ENCODE measurements around the gene PINK1. TPM values are rescaled to one million over a fixed set of nuclear protein-coding genes. Genes with fewer than 3 reads are reported as not detected.

Gene PINK1
- total RNA-seq, 5 donors from 2014 or later (not counting 1 experiment from before 2014, with no cell fraction given), result 11.8 to 30.1 (median 26.8) TPM

- Histone ChIP-seq H3K9me3 (no peaks in the 10 kb centered on the region), H3K4me3 (ENCODE audit: control insufficient read depth in 1 of 2, extremely low read depth in 1 of 2, low read length in 1 of 2) (peak overlapping the region; percentile 84 to 87), H3K27me3 (replicated peaks in 1 of 2; ENCODE audit: control insufficient read depth in 2 of 2, extremely low read depth in 1 of 2, insufficient read depth in 2 of 2, low read length in 1 of 2) (no peaks in the 10 kb centered on the region), H3K27ac (ENCODE audit: low read length) (peak overlapping the region; percentile 62), H3K36me3 (ENCODE audit: control insufficient read depth in 2 of 2, extremely low read depth in 1 of 2, insufficient read depth in 1 of 2, low read length in 1 of 2) (peaks cover 13 to 30% of the 10 kb centered on the region in 2 donors), H3K4me1 (ENCODE audit: control insufficient read depth in 1 of 2, extremely low read depth in 1 of 2, insufficient read depth in 2 of 2, low read length in 2 of 2) (peaks cover 10 to 31% of the 10 kb centered on the region in 2 experiments)
- no peak for DNase-seq
- H3K27ac Mint-ChIP-seq, result peak overlapping the region; percentile 98 to 100
- peaks cover 26% of the 10 kb centered on the region for H3K36me3 Mint-ChIP-seq
- WGBS (ENCODE audit: insufficient coverage), result 0% methylated on average over 1 of the region's 3 CpGs
- ATAC-seq (replicated peaks in 1 of 4), result no peak
- POLR2A ChIA-PET, result interaction anchor here (1.1 to 2.1 kb wide), 3 partner anchors 10 to 30 kb away, joined by 3 to 10 read pairs (median 3); no protein-coding TSS in a partner anchor
- H3K9me3 Mint-ChIP-seq, result no peaks in the 10 kb centered on the region
- CTCF ChIA-PET, result interaction anchor here (1.1 to 2.1 kb wide), 2 partner anchors 27 kb away, joined by 4 to 17 read pairs; partner anchors contain the start of gene PINK1 (in 2 of the 2)
- peak overlapping the region; percentile 81 to 100 (median 100) for H3K4me3 Mint-ChIP-seq
- H3K4me1 Mint-ChIP-seq, result peaks cover 56 to 67% (median 58%) of the 10 kb centered on the region in 3 donors
- no peaks in the 10 kb centered on the region for H3K27me3 Mint-ChIP-seq
Measured at GRCh38 chr1:20660363-20660762, 27.1 kb downstream of the PINK1 start.

- CTCF ChIA-PET, result interaction anchor here in 1 of 2 donors (1.0 to 2.1 kb wide), 5 partner anchors 25 to 609 kb away, joined by 3 to 17 read pairs (median 3); partner anchors contain the start of genes KIF17 and PINK1
- Mint-ChIP-seq H3K27me3 (no peaks in the 10 kb centered on the region), H3K4me1 (peaks cover 56 to 67% (median 58%) of the 10 kb centered on the region in 3 donors), H3K9me3 (no peaks in the 10 kb centered on the region), H3K27ac (peak overlapping the region; percentile 98 to 100), H3K4me3 (peak overlapping the region; percentile 81 to 100 (median 100)), H3K36me3 (peaks cover 21% of the 10 kb centered on the region)
- Histone ChIP-seq H3K9me3 (no peaks in the 10 kb centered on the region), H3K4me3 (ENCODE audit: control insufficient read depth in 1 of 2, extremely low read depth in 1 of 2, low read length in 1 of 2) (peak overlapping the region; percentile 84 to 87), H3K4me1 (ENCODE audit: control insufficient read depth in 1 of 2, extremely low read depth in 1 of 2, insufficient read depth in 2 of 2, low read length in 2 of 2) (peaks cover 10 to 31% of the 10 kb centered on the region in 2 experiments), H3K27me3 (replicated peaks in 1 of 2; ENCODE audit: control insufficient read depth in 2 of 2, extremely low read depth in 1 of 2, insufficient read depth in 2 of 2, low read length in 1 of 2) (no peaks in the 10 kb centered on the region), H3K27ac (ENCODE audit: low read length) (peak overlapping the region; percentile 62), H3K36me3 (ENCODE audit: control insufficient read depth in 2 of 2, extremely low read depth in 1 of 2, insufficient read depth in 1 of 2, low read length in 1 of 2) (peaks cover 9 to 26% of the 10 kb centered on the region in 2 donors)
- POLR2A ChIA-PET, result interaction anchor here (1.1 to 2.1 kb wide), 3 partner anchors 11 to 31 kb away, joined by 3 to 10 read pairs (median 3); no protein-coding TSS in a partner anchor
- peak; percentile 2 to 4 (median 3) for ATAC-seq (replicated peaks in 1 of 4)
- WGBS (ENCODE audit: insufficient coverage), result 0% methylated on average over 1 of the region's 20 CpGs
- DNase-seq, result peak in 6 of 35 experiments; percentile 3 to 52 (median 8)
Measured at GRCh38 chr1:20660847-20661206, 27.6 kb downstream of the PINK1 start.

DNA sequence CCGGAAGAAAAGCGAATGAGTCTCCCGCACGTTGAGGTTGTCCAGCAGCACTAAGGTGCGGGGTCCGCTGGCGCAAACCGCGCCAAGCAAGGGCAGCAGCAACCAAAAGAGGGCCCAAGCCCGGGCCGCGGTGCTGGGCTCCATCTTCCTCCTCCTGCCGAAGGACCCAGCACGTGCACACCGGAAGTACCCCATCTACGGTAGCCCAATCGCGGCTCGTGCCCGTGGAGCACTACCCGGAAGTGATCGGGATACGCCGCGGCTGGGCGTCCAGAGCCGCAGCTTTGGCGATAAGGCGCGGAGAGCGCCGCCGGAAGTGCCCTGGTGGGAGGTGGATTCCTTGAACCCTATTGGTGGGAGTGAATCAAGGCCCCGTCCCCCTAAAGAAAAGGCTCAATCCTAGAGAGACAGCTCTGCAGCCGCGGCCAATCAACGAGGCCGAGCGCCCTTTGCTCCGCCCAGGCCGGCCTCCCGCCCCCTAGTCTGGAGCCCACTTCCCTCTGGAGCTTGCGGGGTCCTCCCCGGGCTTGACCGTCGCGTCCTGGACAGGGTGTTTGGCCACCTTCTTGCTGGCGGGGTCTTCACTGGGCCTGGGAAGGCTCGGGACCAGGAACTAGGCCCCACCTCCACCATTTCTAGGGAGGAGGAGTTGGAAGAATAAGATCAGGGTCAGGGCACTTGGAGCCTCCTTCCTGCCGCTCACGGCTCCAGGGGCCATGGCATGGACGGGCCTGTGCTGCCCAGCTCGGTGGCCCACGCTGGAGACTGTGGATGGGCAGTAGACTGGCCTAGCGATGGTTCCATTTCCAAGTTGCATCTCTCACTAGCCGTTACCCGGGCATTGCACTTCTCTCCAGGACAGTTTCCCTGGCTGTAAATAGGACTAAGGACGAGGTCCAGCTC is 28.2 kb downstream of the PINK1 start, which contains the start of gene DDOST:
Gene DDOST, minus strand, starts transcription at position 163 of the 903 bp plus-strand sequence. Its CDS starts 19 bp downstream, at position 144.
- Mint-ChIP-seq H3K4me3 (peak within 1 kb of the TSS; percentile 81 to 100 (median 100)), H3K9me3 (no peaks in the 10 kb centered on the region), H3K36me3 (peaks cover 17% of the 10 kb centered on the region), H3K4me1 (peaks cover 55 to 63% (median 57%) of the 10 kb centered on the region in 3 donors), H3K27ac (peak within 1 kb of the TSS; percentile 98 to 100), H3K27me3 (no peaks in the 10 kb centered on the region)
- WGBS (ENCODE audit: insufficient coverage), result 4% methylated on average over 45 of the region's 58 CpGs
- CTCF ChIA-PET, result interaction anchor here in 1 of 2 donors (1.0 to 2.1 kb wide), 5 partner anchors 25 to 609 kb away, joined by 3 to 17 read pairs (median 3); partner anchors contain the start of genes KIF17 and PINK1
- H3K4me1 ChIP-seq (ENCODE audit: control insufficient read depth in 1 of 2, extremely low read depth in 1 of 2, insufficient read depth in 2 of 2, low read length in 2 of 2), result peaks cover 10 to 31% of the 10 kb centered on the region in 2 experiments
- ATAC-seq (replicated peaks in 1 of 4) (peak; percentile 95 to 97 (median 96)), DNase-seq (peak; percentile 81 to 97 (median 94))
- no peaks in the 10 kb centered on the region for H3K27me3 ChIP-seq (replicated peaks in 1 of 2; ENCODE audit: control insufficient read depth in 2 of 2, extremely low read depth in 1 of 2, insufficient read depth in 2 of 2, low read length in 1 of 2)
- POLR2A ChIA-PET, result interaction anchor here (0.6 to 2.1 kb wide), 2 partner anchors 27 to 89 kb away, joined by 4 to 10 read pairs; no protein-coding TSS in a partner anchor
- H3K36me3 ChIP-seq (ENCODE audit: control insufficient read depth in 2 of 2, extremely low read depth in 1 of 2, insufficient read depth in 1 of 2, low read length in 1 of 2), result peaks cover 6 to 19% of the 10 kb centered on the region in 2 donors
- H3K27ac ChIP-seq (ENCODE audit: low read length), result peak within 1 kb of the TSS; percentile 62
- no peaks in the 10 kb centered on the region for H3K9me3 ChIP-seq
- peak within 1 kb of the TSS; percentile 84 to 87 for H3K4me3 ChIP-seq (ENCODE audit: control insufficient read depth in 1 of 2, extremely low read depth in 1 of 2, low read length in 1 of 2)

DNA sequence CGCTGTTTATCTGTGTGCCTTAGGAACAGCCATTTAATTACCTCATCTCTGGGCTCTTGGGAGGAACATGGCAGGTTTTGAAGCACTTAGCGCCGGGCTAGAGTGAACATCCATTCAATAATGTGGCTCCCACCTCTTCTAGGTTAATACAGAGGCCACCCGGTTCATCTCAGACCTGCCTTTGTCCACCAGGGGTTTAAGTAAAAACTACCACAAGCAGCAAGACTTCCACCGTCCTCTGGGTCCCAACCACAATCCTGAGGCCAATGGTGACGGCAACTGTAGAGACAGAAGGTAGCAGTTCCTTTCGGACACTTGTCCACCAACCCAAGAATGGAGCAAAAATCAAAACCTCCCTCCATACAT is 28.8 kb downstream of the PINK1 start:
- 67% methylated on average over 4 of the region's 7 CpGs for WGBS (ENCODE audit: insufficient coverage)
- H3K36me3 ChIP-seq (ENCODE audit: control insufficient read depth in 2 of 2, extremely low read depth in 1 of 2, insufficient read depth in 1 of 2, low read length in 1 of 2), result peaks cover 6 to 13% of the 10 kb centered on the region in 2 donors
- ATAC-seq (replicated peaks in 1 of 4) (no peak), DNase-seq (no peak)
- peaks cover 10 to 29% of the 10 kb centered on the region in 2 experiments for H3K4me1 ChIP-seq (ENCODE audit: control insufficient read depth in 1 of 2, extremely low read depth in 1 of 2, insufficient read depth in 2 of 2, low read length in 2 of 2)
- Mint-ChIP-seq H3K36me3 (peaks cover 10% of the 10 kb centered on the region), H3K27me3 (no peaks in the 10 kb centered on the region), H3K9me3 (no peaks in the 10 kb centered on the region), H3K4me3 (peak overlapping the region; percentile 81 to 100 (median 100)), H3K27ac (peak overlapping the region; percentile 98 to 100), H3K4me1 (peaks cover 49 to 61% (median 53%) of the 10 kb centered on the region in 3 donors)
- H3K4me3 ChIP-seq (ENCODE audit: control insufficient read depth in 1 of 2, extremely low read depth in 1 of 2, low read length in 1 of 2), result peak overlapping the region; percentile 84 to 87
- H3K9me3 ChIP-seq, result no peaks in the 10 kb centered on the region
- no peaks in the 10 kb centered on the region for H3K27me3 ChIP-seq (replicated peaks in 1 of 2; ENCODE audit: control insufficient read depth in 2 of 2, extremely low read depth in 1 of 2, insufficient read depth in 2 of 2, low read length in 1 of 2)
- POLR2A ChIA-PET, result interaction anchor here (0.6 to 2.1 kb wide), 2 partner anchors 28 to 89 kb away, joined by 4 to 10 read pairs; no protein-coding TSS in a partner anchor
- CTCF ChIA-PET, result interaction anchor here in 1 of 2 donors (1.0 to 2.1 kb wide), 4 partner anchors 26 to 608 kb away, joined by 3 to 17 read pairs (median 4); partner anchors contain the start of gene PINK1
- H3K27ac ChIP-seq (ENCODE audit: low read length), result peak overlapping the region; percentile 62

- Histone ChIP-seq H3K4me1 (ENCODE audit: control insufficient read depth in 1 of 2, extremely low read depth in 1 of 2, insufficient read depth in 2 of 2, low read length in 2 of 2) (peaks cover 10 to 21% of the 10 kb centered on the region in 2 experiments), H3K27ac (ENCODE audit: low read length) (no peak overlapping the region), H3K27me3 (replicated peaks in 1 of 2; ENCODE audit: control insufficient read depth in 2 of 2, extremely low read depth in 1 of 2, insufficient read depth in 2 of 2, low read length in 1 of 2) (no peaks in the 10 kb centered on the region), H3K36me3 (ENCODE audit: control insufficient read depth in 2 of 2, extremely low read depth in 1 of 2, insufficient read depth in 1 of 2, low read length in 1 of 2) (peaks cover 0 to 3% of the 10 kb centered on the region in 2 donors), H3K4me3 (ENCODE audit: control insufficient read depth in 1 of 2, extremely low read depth in 1 of 2, low read length in 1 of 2) (no peak overlapping the region), H3K9me3 (no peaks in the 10 kb centered on the region)
- WGBS (ENCODE audit: insufficient coverage), result no CpG with 5 or more reads among the region's 1 CpG
- Mint-ChIP-seq H3K27me3 (no peaks in the 10 kb centered on the region), H3K9me3 (no peaks in the 10 kb centered on the region), H3K36me3 (peaks cover 7% of the 10 kb centered on the region), H3K27ac (no peak overlapping the region), H3K4me3 (peak overlapping the region; percentile 28 to 81 (median 50)), H3K4me1 (peaks cover 38 to 53% (median 43%) of the 10 kb centered on the region in 3 donors)
- CTCF ChIA-PET, result no interaction called here
- POLR2A ChIA-PET, result no interaction called here
- no peak for DNase-seq
- ATAC-seq (replicated peaks in 1 of 4), result no peak
Measured at GRCh38 chr1:20663365-20663764, 30.1 kb downstream of the PINK1 start.
